A549 (cell line): Measurements from ENCODE around the gene OPCML.
A peak's percentile ranks its signal among the peaks of the same experiment; 100 is the strongest.

Source experiments
- BHLHE40 ChIP-seq: IDR thresholded peaks from 2 replicates; pipeline ENCODE4 v1.6.1; 2012; ENCODE audit warnings: low read depth, low read length, inconsistent platforms
- CBX2 ChIP-seq: fragments of 200-600 bp; sonication (generic); IDR thresholded peaks from 2 replicates; pipeline ENCODE4 v1.6.1; 2016; ENCODE audit warnings: low read depth, mild to moderate bottlenecking, borderline replicate concordance
- CTCF ChIP-seq: fragments of >200 bp; sonication (Bioruptor Twin); formaldehyde crosslinking; IDR thresholded peaks from 3 replicates; pipeline ENCODE4 v1.5.1; 2016
- EP300 ChIP-seq, 2 experiments: fragments of >200 bp; sonication (Bioruptor Twin); formaldehyde crosslinking; IDR thresholded peaks; 2 replicates in 1 of 2; 3 replicates in 1 of 2; pipeline ENCODE4 v1.6.1; 2016 to 2017
- GATA3 ChIP-seq: IDR thresholded peaks from 2 replicates; pipeline ENCODE4 v1.6.1; 2012; ENCODE audit warnings: borderline replicate concordance
- JUNB ChIP-seq: fragments of >200 bp; sonication (Bioruptor Twin); formaldehyde crosslinking; IDR thresholded peaks from 2 replicates; pipeline ENCODE4 v1.6.1; 2016
- MYC ChIP-seq: IDR thresholded peaks from 2 replicates; pipeline ENCODE4 v1.6.1; 2012; ENCODE audit warnings: mild to moderate bottlenecking, inconsistent platforms, low read length, improper control_type of control experiment, borderline replicate concordance
- POLR2A ChIP-seq: IDR thresholded peaks from 2 replicates; pipeline ENCODE4 v1.6.1; 2012; ENCODE audit warnings: mild to moderate bottlenecking, low read length
- USF2 ChIP-seq: fragments of 450-650 bp; IDR thresholded peaks from 2 replicates; pipeline ENCODE4 v1.6.1; 2014; ENCODE audit warnings: antibody characterized with exemption
- TF ChIP-seq, protein P1 (sequence below): fragments of 200-600 bp; sonication (generic); IDR thresholded peaks from 2 replicates; pipeline ENCODE4 v1.6.1; 2016; ENCODE audit warnings: antibody characterized with exemption, mild to moderate bottlenecking, moderate library complexity

DNA sequence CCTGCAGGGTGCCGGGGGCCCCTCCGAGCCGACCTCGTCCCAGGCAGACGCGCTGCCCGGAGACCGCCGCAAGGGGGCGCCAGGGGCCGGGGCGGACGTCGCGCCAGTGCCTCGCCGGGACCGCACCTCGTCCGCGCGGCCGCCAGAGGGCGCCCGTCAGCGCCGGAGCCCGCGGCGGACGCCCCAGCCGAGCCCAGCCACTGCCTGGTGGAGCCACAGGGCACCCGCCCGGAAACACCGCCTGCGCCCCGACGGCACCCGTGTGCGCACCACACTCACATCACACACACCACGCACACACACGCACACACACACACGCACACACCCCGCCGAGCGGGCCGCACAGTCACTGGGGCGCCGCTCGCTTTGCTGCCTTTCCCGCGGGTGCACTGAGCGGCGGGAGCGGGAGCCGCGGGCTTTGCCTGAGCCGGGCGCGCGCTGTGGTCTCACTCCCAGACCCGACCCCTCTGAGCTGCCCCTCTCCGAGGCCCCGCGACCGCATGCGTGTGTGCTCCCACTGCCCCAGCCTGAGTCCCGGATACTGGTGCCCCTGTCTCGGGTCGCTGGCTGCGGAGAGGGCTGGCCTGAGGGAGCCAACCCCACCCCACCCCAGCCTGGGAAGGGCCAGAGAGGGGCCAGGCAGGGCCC is 449.3 kb downstream of the OPCML start:
- TF ChIP-seq CTCF (peak; percentile 69), JUNB (no peak), CBX2 (no peak), GATA3 (no peak), POLR2A (no peak), USF2 (no peak), BHLHE40 (no peak), MYC (no peak), EP300 (IDR thresholded peaks at IDR 0.05) (no peak)
- TF ChIP-seq, protein P1, sequence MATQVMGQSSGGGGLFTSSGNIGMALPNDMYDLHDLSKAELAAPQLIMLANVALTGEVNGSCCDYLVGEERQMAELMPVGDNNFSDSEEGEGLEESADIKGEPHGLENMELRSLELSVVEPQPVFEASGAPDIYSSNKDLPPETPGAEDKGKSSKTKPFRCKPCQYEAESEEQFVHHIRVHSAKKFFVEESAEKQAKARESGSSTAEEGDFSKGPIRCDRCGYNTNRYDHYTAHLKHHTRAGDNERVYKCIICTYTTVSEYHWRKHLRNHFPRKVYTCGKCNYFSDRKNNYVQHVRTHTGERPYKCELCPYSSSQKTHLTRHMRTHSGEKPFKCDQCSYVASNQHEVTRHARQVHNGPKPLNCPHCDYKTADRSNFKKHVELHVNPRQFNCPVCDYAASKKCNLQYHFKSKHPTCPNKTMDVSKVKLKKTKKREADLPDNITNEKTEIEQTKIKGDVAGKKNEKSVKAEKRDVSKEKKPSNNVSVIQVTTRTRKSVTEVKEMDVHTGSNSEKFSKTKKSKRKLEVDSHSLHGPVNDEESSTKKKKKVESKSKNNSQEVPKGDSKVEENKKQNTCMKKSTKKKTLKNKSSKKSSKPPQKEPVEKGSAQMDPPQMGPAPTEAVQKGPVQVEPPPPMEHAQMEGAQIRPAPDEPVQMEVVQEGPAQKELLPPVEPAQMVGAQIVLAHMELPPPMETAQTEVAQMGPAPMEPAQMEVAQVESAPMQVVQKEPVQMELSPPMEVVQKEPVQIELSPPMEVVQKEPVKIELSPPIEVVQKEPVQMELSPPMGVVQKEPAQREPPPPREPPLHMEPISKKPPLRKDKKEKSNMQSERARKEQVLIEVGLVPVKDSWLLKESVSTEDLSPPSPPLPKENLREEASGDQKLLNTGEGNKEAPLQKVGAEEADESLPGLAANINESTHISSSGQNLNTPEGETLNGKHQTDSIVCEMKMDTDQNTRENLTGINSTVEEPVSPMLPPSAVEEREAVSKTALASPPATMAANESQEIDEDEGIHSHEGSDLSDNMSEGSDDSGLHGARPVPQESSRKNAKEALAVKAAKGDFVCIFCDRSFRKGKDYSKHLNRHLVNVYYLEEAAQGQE: no peak
